Stomach smooth muscle (tissue), 2 donors: Measurements from ENCODE around the gene TSKU.

ENCODE experiments used
- H3K27ac ChIP-seq: one replicate; pipeline ENCODE4 v1.7.0; 2013; ENCODE audit warnings: mild to moderate bottlenecking, low read length, inconsistent platforms
- H3K27me3 ChIP-seq, 2 donors: one replicate each; pipeline ENCODE4 v1.7.0; 2013; ENCODE audit warnings: low read length in 2 of 2; ENCODE audit not compliant: insufficient read depth in 2 of 2, control insufficient read depth in 1 of 2
- H3K36me3 ChIP-seq, 2 donors: one replicate each; pipeline ENCODE4 v1.7.0; 2013; ENCODE audit warnings: low read length in 2 of 2; ENCODE audit not compliant: control insufficient read depth in 2 of 2, insufficient read depth in 2 of 2
- H3K4me1 ChIP-seq: one replicate; pipeline ENCODE4 v1.7.0; 2013; ENCODE audit warnings: low read length; ENCODE audit not compliant: control insufficient read depth, insufficient read depth
- H3K4me3 ChIP-seq, 2 donors: one replicate each; pipeline ENCODE4 v1.7.0; 2013; ENCODE audit warnings: low read length in 2 of 2
- H3K9ac ChIP-seq, 2 donors: one replicate each; pipeline ENCODE4 v1.7.0; 2013; ENCODE audit warnings: low read length in 2 of 2, mild to moderate bottlenecking in 1 of 2
- H3K9me3 ChIP-seq, 2 donors: one replicate each; pipeline ENCODE4 v1.7.0; 2013; ENCODE audit warnings: low read length in 2 of 2; ENCODE audit not compliant: control insufficient read depth in 2 of 2
- donor health status: healthy.
- donor health status: Pancreatic carcinoma.

The TSKU gene

DNA sequence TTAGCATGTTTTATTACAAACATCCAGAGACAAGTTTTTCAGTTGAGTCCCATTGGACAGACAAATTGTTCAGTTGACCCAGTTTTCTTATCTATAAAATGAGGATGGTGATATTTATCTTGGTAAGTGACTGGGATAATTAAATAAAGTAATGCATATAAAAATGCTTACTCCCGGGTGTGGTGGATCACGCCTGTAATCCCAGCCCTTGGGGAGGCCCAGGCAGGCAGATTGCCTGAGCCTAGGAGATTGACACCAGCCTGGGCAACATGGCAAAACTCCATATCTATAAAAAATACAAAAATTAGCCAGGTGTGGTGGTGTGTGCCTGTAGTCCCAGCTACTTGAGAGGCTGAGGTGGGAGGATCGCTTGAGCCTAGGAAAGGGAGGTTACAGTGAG, 61.9 kb downstream of the TSKU start:
- no peak overlapping the region for H3K9ac ChIP-seq
- no peaks in the 10 kb centered on the region for H3K36me3 ChIP-seq
- H3K4me3 ChIP-seq, result no peak overlapping the region
- H3K9me3 ChIP-seq, result no peaks in the 10 kb centered on the region
- no peak overlapping the region for H3K27ac ChIP-seq
- H3K4me1 ChIP-seq, result no peaks in the 10 kb centered on the region
- H3K27me3 ChIP-seq, result no peaks in the 10 kb centered on the region

DNA sequence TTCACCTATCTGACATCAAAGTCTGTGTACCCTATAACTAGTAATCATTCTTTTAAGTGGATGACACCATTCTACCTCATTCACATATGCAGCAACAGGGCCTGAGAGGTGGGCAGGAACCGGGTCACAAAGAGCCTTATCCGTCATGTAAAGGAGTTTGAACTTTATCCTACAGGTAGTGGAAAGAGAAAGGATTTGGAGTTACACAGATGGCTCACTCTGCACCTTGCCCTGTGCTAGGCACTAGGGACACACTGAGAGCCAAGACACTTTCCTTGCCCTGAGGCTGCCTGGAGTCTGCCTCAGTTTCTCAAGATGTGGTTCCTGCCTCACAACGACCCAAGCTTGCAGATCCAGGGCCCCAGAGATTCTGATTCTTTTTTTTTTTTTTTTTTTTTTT, 63.3 kb downstream of the TSKU start:
- Histone ChIP-seq H3K4me3 (no peak overlapping the region), H3K27me3 (no peaks in the 10 kb centered on the region), H3K4me1 (peaks cover 8% of the 10 kb centered on the region), H3K9ac (no peak overlapping the region), H3K9me3 (no peaks in the 10 kb centered on the region), H3K36me3 (no peaks in the 10 kb centered on the region), H3K27ac (no peak overlapping the region)
